B cell (primary cell): ENCODE measurements around the gene OR6C76. TPM values are rescaled to one million over a fixed set of nuclear protein-coding genes. Genes with fewer than 3 reads are reported as not detected.

ENCODE experiments used
- ATAC-seq: fragments of 200-7000 bp; cut with Tn5 transposase; one replicate; pipeline ENCODE4 v1.10.0; 2021; ENCODE audit warnings: low read depth, mild to moderate bottlenecking, moderate number of reproducible peaks, moderate library complexity
- CTCF ChIA-PET: fragments of 350-600 bp; sonication (Branson Sonifier 250); formaldehyde crosslinking; loops from one replicate; lab custom pipeline; 2021; ENCODE audit warnings: antibody characterized with exemption, inconsistent platforms; lab: Charles Lee
- POLR2A ChIA-PET: fragments of 350-600 bp; sonication (Branson Sonifier 250); formaldehyde crosslinking; loops from one replicate; lab custom pipeline; 2021; ENCODE audit warnings: antibody characterized with exemption; lab: Charles Lee
- DNase-seq: peaks from one replicate; pipeline ENCODE4 v3.0.0; 2013
- H2AFZ ChIP-seq: 2 replicates; pipeline ENCODE4 v1.6.1; 2012; ENCODE audit warnings: mild to moderate bottlenecking, low read depth, low read length; ENCODE audit not compliant: insufficient read depth, poor library complexity, severe bottlenecking
- H3K27ac ChIP-seq, 2 donors: 1 replicate in 1 of 2; 2 replicates in 1 of 2; pipeline ENCODE4 v1.5.1; 2012 to 2013; ENCODE audit warnings: low read length in 2 of 2, mild to moderate bottlenecking in 2 of 2, moderate library complexity in 1 of 2
- H3K27me3 ChIP-seq, 4 experiments: fragments of 200-600 bp in 1 of 4; sonication (generic) in 1 of 4; replicated peaks in 1 of 4; 1 replicate in 2 of 4; 2 replicates in 2 of 4; pipeline versions ENCODE4 v1.6.1 to v1.7.0; 2013 to 2016; ENCODE audit warnings: low read length in 3 of 4, mild to moderate bottlenecking in 2 of 4, mixed read lengths in 1 of 4, moderate library complexity in 1 of 4; ENCODE audit not compliant: insufficient read depth in 4 of 4, control insufficient read depth in 3 of 4; ENCODE audit errors: control extremely low read depth in 1 of 4
- H3K36me3 ChIP-seq, 2 experiments: replicated peaks in 1 of 2; 1 replicate in 1 of 2; 2 replicates in 1 of 2; pipeline versions ENCODE4 v1.6.1 to v1.7.1; 2013; ENCODE audit warnings: low read length in 1 of 2; ENCODE audit not compliant: insufficient read depth in 2 of 2, control insufficient read depth in 1 of 2; ENCODE audit errors: control extremely low read depth in 1 of 2, extremely low read depth in 1 of 2
- H3K4me1 ChIP-seq, 2 donors: fragments of 200-600 bp in 1 of 2; sonication (generic) in 1 of 2; 1 replicate in 1 of 2; 2 replicates in 1 of 2; pipeline versions ENCODE4 v1.5.1 to v1.6.1; 2013 to 2017; ENCODE audit warnings: low read length in 2 of 2; ENCODE audit not compliant: control insufficient read depth in 2 of 2, insufficient read depth in 2 of 2
- H3K4me2 ChIP-seq: replicated peaks from 2 replicates; pipeline ENCODE3; 2012; ENCODE audit warnings: mild to moderate bottlenecking, low read depth, low read length; ENCODE audit not compliant: poor library complexity, severe bottlenecking
- H3K4me3 ChIP-seq, 5 experiments: fragments of 200-600 bp in 1 of 5; sonication (generic) in 1 of 5; 1 replicate in 3 of 5; 2 replicates in 2 of 5; pipeline versions ENCODE4 v1.5.1 to v1.7.0; 2011 to 2016; ENCODE audit warnings: low read length in 4 of 5, mild to moderate bottlenecking in 4 of 5, low read depth in 2 of 5, control low read depth in 1 of 5, moderate library complexity in 1 of 5; ENCODE audit not compliant: insufficient read depth in 1 of 5; ENCODE audit errors: control extremely low read depth in 1 of 5, extremely low read depth in 1 of 5
- H3K79me2 ChIP-seq: fragments of 200-600 bp; sonication (generic); one replicate; pipeline ENCODE4 v1.6.0; 2016; ENCODE audit warnings: low read length; ENCODE audit not compliant: control insufficient read depth, insufficient read depth
- H3K9ac ChIP-seq: fragments of 200-600 bp; sonication (generic); 2 replicates; pipeline ENCODE4 v1.6.1; 2017; ENCODE audit warnings: mild to moderate bottlenecking, low read length, moderate library complexity
- H3K9me3 ChIP-seq, 3 donors: one replicate each; pipeline versions ENCODE4 v1.6.1 to v1.7.1; 2013; ENCODE audit warnings: low read length in 2 of 3; ENCODE audit not compliant: control insufficient read depth in 2 of 3, insufficient read depth in 1 of 3; ENCODE audit errors: control extremely low read depth in 1 of 3
- H4K20me1 ChIP-seq: 2 replicates; pipeline ENCODE4 v1.6.0; 2012; ENCODE audit warnings: mild to moderate bottlenecking, low read length; ENCODE audit not compliant: insufficient read depth, control insufficient read depth, poor library complexity, severe bottlenecking
- H3K27ac Mint-ChIP-seq: one replicate; pipeline ENCODE4 v1.8.0; 2021; ENCODE audit warnings: mixed read lengths
- H3K27me3 Mint-ChIP-seq: one replicate; pipeline ENCODE4 v1.8.0; 2021; ENCODE audit warnings: mixed read lengths
- H3K4me1 Mint-ChIP-seq: one replicate; pipeline ENCODE4 v1.8.0; 2021; ENCODE audit warnings: mixed read lengths
- H3K4me3 Mint-ChIP-seq: one replicate; pipeline ENCODE4 v1.8.0; 2021; ENCODE audit warnings: mixed read lengths
- H3K9me3 Mint-ChIP-seq: one replicate; pipeline ENCODE4 v1.8.0; 2022; ENCODE audit warnings: mixed read lengths; ENCODE audit not compliant: insufficient read depth
- CTCF ChIP-seq: fragments of 200-600 bp; IDR thresholded peaks from one replicate; pipeline ENCODE4 v1.8.0; 2022; ENCODE audit warnings: antibody characterized with exemption, mild to moderate bottlenecking
- EZH2 ChIP-seq: IDR thresholded peaks from 2 replicates; pipeline ENCODE4 v1.6.1; 2012; ENCODE audit warnings: borderline replicate concordance, low read depth, mild to moderate bottlenecking, moderate library complexity, low read length; ENCODE audit not compliant: insufficient read depth, poor library complexity, severe bottlenecking
- WGBS: methylation state at CpG from one replicate; pipeline ENCODE4 v1.1.5; 2013; ENCODE audit warnings: missing lambda C conversion rate; ENCODE audit not compliant: insufficient coverage; 5-methylcytosine and 5-hydroxymethylcytosine counted together
- intact Hi-C: fragments of 100-400 bp; cut with micrococcal nuclease; formaldehyde crosslinking; loops from one replicate; pipeline ENCODE4 v1.10.0; 2022
- polyA plus RNA-seq: library from polyadenylated mRNA; depleted of rRNA; stranded (reverse); fragments of >200 nt; gene quantifications from 2 replicates; pipeline ENCODE4 v1.2.3, GENCODE V29; 2012
- total RNA-seq, 2 donors: library from RNA; stranded (reverse); fragments of 120-200 nt in 1 of 2; gene quantifications; 1 replicate in 1 of 2; 2 replicates in 1 of 2; pipeline versions ENCODE4 v1.2.3 to v1.2.4, GENCODE V29; 2013 to 2022

OR6C76 gene
- total and polyA plus RNA-seq, 2 donors (not counting 1 experiment from before 2014, with no cell fraction given), result not detected

GRCh38 chr12:55467836-55468235 lies 41.8 kb downstream of the OR6C76 start:
- Histone ChIP-seq H3K4me1 (peaks cover 16 to 33% of the 10 kb centered on the region in 2 donors), H3K4me2 (peak overlapping the region; percentile 58), H3K9me3 (peaks cover 0 to 1% (median 0%) of the 10 kb centered on the region in 3 donors), H3K36me3 (no peaks in the 10 kb centered on the region), H3K9ac (peak overlapping the region; percentile 3), H3K4me3 (peak overlapping the region in 1 of 5 experiments; percentile 36), H3K27ac (peak overlapping the region in 1 of 2 donors; percentile 52), H4K20me1 (no peaks in the 10 kb centered on the region), H2AFZ (no peak overlapping the region), H3K27me3 (no peaks in the 10 kb centered on the region), H3K79me2 (no peaks in the 10 kb centered on the region)
- TF ChIP-seq CTCF (no peak), EZH2 (no peak)
- intact Hi-C loops, result no loop called here
- peak overlapping the region; percentile 65 for H3K27ac Mint-ChIP-seq
- H3K27me3 Mint-ChIP-seq, result no peaks in the 10 kb centered on the region
- H3K9me3 Mint-ChIP-seq, result no peaks in the 10 kb centered on the region
- peak; percentile 36 for ATAC-seq
- ChIA-PET POLR2A (interaction anchor here (0.6 kb wide), 1 partner anchor 22 kb away, joined by 3 read pairs; no protein-coding TSS in a partner anchor), CTCF (no interaction called here)
- H3K4me3 Mint-ChIP-seq, result peak overlapping the region; percentile 82
- H3K4me1 Mint-ChIP-seq, result peaks cover 36% of the 10 kb centered on the region
- no CpG with 5 or more reads among the region's 2 CpGs for WGBS
- peak; percentile 44 for DNase-seq

GRCh38 chr12:55469291-55469690 lies 43.2 kb downstream of the OR6C76 start:
- no peaks in the 10 kb centered on the region for H3K27me3 ChIP-seq
- peaks cover 0 to 1% (median 0%) of the 10 kb centered on the region in 3 donors for H3K9me3 ChIP-seq
- H3K9ac ChIP-seq, result no peak overlapping the region
- no peak overlapping the region for H3K4me2 ChIP-seq
- no peak for TF ChIP-seq CTCF
- TF ChIP-seq EZH2, result no peak
- CTCF ChIA-PET, result no interaction called here
- DNase-seq (no peak), ATAC-seq (no peak)
- Mint-ChIP-seq H3K27me3 (no peaks in the 10 kb centered on the region), H3K4me3 (peak overlapping the region; percentile 10), H3K4me1 (peaks cover 36% of the 10 kb centered on the region), H3K9me3 (no peaks in the 10 kb centered on the region), H3K27ac (no peak overlapping the region)
- WGBS, result no CpG with 5 or more reads among the region's 2 CpGs
- POLR2A ChIA-PET, result no interaction called here
- no peak overlapping the region for H3K4me3 ChIP-seq
- peaks cover 16 to 33% of the 10 kb centered on the region in 2 donors for H3K4me1 ChIP-seq
- no peak overlapping the region for H3K27ac ChIP-seq
- H3K79me2 ChIP-seq, result no peaks in the 10 kb centered on the region
- intact Hi-C loops, result no loop called here
- H3K36me3 ChIP-seq, result no peaks in the 10 kb centered on the region
- no peak overlapping the region for H2AFZ ChIP-seq
- H4K20me1 ChIP-seq, result no peaks in the 10 kb centered on the region
